ENCODE data around the gene UFC1. TPM values are rescaled to one million over a fixed set of nuclear protein-coding genes. Genes with fewer than 3 reads are reported as not detected.

Gene UFC1
- total RNA-seq, 1 donor from 2014 or later, result 91.8 TPM

DNA sequence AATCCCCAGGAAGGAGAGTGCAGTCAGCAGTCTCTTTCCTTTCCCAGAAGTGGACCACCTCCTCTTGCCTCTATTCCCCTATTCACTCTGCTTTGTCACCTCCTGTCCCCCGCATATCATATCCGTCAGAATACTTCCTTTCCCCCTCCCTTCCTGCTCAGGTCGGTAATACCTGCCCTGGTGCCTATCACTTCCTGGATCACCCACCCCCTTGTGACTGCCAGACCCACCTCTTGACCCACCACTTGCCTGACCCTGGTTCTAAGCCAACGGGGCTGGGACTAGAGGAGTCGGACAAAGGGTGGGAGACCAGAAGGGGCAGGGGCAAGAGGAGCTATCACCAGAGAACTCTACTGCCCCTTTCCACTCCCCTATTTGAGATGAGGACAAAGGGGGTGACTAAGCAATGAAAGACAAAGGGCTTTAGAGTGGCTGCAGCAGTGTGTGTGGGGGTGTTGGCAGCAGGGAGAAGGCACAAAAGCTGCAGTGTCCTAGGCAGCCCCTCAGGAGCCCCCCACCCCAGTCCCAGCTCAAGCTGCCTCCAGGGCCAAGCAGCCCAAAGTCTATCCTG is 46.7 kb downstream of the UFC1 start:
- Mint-ChIP-seq H3K4me1 (ENCODE audit: low read depth) (peaks cover 35% of the 10 kb centered on the region), H3K27ac (peak overlapping the region; percentile 95), H3K4me3 (ENCODE audit: low read depth) (no peak overlapping the region), H3K36me3 (ENCODE audit: low read depth) (peaks cover 26% of the 10 kb centered on the region), H3K9me3 (no peaks in the 10 kb centered on the region), H3K27me3 (ENCODE audit: low read depth) (no peaks in the 10 kb centered on the region)
- DNase-seq (ENCODE audit: low spot score), result no peak
- intact Hi-C loops (cut with micrococcal nuclease), result loop anchor here (5.0 kb wide), 2 partner anchors 33 to 107 kb away; partner anchors contain the start of genes MPZ and PPOX

DNA sequence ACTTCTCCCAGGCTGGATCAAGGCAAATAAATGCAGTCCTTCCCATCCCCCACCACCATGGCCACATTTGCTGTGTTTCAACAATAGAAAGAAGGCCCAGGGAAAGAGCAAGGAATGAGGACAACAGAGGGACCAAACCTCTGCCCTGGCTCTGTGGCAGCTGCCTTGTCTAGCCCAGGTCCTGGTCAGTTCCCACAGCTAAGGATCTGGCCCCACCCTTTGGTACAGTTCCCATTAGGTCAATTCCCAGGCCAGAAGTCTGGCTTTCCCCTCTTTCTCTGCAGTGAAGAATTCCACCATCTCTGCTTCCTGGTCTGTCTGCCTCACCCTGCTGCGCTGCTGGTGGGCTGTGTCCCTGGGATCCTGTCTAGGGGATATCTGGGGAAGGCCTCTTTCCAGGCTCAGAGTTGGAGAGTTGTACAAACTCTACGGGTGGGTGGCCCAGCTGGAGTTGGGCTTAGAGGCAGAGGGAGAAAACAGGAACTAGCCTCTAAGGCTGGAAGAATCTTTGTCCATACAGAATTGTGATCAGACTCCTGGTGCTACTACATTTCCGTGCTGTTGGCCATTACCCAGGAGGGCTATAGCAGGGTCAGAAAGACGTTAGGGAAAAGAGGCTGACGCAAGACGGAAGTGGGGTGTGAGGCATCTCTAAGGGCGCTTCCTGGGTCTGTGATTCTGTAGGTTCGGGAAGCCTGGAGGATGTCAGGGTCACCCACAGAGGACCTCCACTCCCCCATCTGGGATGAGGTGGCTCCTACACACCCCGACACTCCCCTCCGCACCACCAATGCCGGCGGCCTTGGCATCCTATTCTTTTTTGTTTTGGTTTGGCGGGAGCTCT is 47.4 kb downstream of the UFC1 start:
- peaks cover 37% of the 10 kb centered on the region for H3K4me1 Mint-ChIP-seq (ENCODE audit: low read depth)
- peaks cover 30% of the 10 kb centered on the region for H3K36me3 Mint-ChIP-seq (ENCODE audit: low read depth)
- H3K27me3 Mint-ChIP-seq (ENCODE audit: low read depth), result no peaks in the 10 kb centered on the region
- no peaks in the 10 kb centered on the region for H3K9me3 Mint-ChIP-seq
- intact Hi-C loops (cut with micrococcal nuclease), result loop anchor here (5.0 kb wide), 2 partner anchors 34 to 106 kb away; partner anchors contain the start of genes MPZ and PPOX
- peak overlapping the region; percentile 95 for H3K27ac Mint-ChIP-seq
- DNase-seq (ENCODE audit: low spot score), result no peak
- H3K4me3 Mint-ChIP-seq (ENCODE audit: low read depth), result peak overlapping the region; percentile 94

DNA sequence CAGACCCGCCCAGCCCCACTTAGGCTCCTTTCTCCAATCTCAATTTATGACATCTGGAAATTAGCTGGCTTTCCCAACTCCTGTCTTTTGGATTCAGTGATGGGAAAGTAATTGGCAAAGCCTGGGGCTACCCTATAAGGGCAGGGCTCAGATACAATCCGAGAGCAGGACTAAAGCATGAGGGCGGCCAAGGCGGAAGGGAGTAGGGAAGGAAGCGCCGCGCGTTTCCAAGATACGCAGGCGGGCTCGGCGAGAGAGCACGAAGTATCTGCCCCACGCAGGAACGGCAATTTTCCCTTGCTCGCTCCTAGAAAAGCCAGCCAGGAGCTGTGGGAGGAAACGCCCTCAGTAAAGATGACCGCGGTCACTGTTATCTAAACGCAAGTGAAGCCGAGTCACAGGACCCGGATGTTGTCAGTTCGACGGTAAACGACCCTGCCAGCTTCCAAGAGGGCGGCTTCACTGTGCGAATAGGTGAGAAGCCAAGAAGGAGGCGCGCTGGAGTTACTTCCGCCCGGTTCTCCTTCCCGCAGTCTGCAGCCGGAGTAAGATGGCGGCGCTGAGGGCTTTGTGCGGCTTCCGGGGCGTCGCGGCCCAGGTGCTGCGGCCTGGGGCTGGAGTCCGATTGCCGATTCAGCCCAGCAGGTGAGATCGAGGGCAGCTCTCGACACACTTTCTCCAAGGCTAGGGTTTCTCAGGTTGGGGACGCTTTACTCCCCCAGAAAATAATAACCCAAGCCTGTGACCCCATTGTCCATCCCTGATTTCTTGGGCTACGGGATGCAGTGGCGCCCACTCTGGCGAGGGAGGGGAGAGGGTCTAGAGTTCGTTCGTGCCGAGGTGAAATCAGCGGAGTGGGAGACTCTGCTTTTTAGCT is 48.3 kb downstream of the UFC1 start, which contains the start of gene NDUFS2:
TSS of gene NDUFS2 (plus strand) at position 532 of the 877 bp plus-strand sequence. CDS start at position 551, 19 bp downstream.
- Mint-ChIP-seq H3K4me1 (ENCODE audit: low read depth) (peaks cover 41% of the 10 kb centered on the region), H3K27ac (peak within 1 kb of the TSS; percentile 95)
- peak; percentile 93 for DNase-seq (ENCODE audit: low spot score)

DNA sequence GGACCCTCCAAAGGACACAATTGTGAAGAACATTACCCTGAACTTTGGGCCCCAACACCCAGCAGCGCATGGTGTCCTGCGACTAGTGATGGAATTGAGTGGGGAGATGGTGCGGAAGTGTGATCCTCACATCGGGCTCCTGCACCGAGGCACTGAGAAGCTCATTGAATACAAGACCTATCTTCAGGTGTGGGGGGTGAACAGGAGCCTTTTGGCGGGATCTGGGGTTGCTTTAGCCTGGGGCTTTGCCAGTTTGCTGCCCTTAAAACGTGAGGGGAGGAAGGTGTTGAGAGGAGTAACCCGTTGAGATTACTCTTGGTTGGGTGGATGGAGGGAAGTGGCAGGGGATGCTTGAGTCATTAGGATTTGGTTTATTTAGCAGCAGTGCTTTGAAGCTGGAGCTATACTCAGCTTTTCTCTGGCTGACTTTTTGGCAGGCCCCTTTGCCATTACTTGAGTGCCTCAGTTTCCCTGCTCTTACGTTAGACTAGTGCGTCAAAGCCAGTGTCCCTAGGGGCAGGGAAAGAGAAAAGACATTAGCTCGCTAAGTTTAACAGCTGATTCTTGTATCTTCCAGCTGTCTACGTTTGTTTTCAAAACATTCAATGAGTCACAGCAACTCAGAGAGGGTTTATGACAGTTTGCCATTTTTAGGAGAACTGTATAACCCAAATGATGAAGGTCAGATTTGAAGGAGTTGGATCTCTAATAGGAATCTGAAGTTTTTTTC is 52.8 kb downstream of the UFC1 start:
- Mint-ChIP-seq H3K4me1 (ENCODE audit: low read depth) (peaks cover 37% of the 10 kb centered on the region), H3K36me3 (ENCODE audit: low read depth) (peaks cover 67% of the 10 kb centered on the region), H3K27ac (no peak overlapping the region), H3K4me3 (ENCODE audit: low read depth) (no peak overlapping the region), H3K27me3 (ENCODE audit: low read depth) (no peaks in the 10 kb centered on the region), H3K9me3 (no peaks in the 10 kb centered on the region)
- DNase-seq (ENCODE audit: low spot score), result no peak
- intact Hi-C loops (cut with micrococcal nuclease), result no loop called here

More for the DNA sequence above, 48.3 kb downstream of the UFC1 start, which contains the start of gene NDUFS2:
- intact Hi-C loops (cut with micrococcal nuclease), result loop anchor here (1.0 to 5.0 kb wide), 4 partner anchors 17 to 105 kb away; partner anchors contain the start of genes MPZ and PPOX
- Mint-ChIP-seq H3K27me3 (ENCODE audit: low read depth) (no peaks in the 10 kb centered on the region), H3K4me3 (ENCODE audit: low read depth) (peak within 1 kb of the TSS; percentile 94), H3K9me3 (no peaks in the 10 kb centered on the region), H3K36me3 (ENCODE audit: low read depth) (peaks cover 36% of the 10 kb centered on the region)

DNA sequence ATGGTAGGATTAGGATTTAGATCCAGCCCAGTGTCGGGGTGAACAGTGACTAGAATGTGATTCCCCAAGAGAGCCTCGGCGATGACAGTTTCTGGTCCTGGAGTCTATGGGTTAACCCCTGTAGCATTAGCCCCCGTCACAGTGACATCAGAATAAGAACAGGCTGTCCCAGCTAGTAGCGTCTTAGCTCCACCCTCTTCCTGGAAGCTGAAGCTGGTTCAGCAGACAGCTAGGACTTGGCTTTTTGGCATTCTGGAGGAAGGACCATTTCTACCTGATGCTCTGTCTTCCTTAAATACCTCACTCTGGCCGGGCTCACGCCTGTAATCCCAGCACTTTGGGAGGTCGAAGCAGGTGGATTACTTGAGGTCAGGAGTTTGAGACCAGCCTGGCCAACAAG is 53.4 kb downstream of the UFC1 start:
- Mint-ChIP-seq H3K4me3 (ENCODE audit: low read depth) (no peak overlapping the region), H3K4me1 (ENCODE audit: low read depth) (peaks cover 33% of the 10 kb centered on the region), H3K36me3 (ENCODE audit: low read depth) (peaks cover 72% of the 10 kb centered on the region), H3K27ac (no peak overlapping the region), H3K9me3 (no peaks in the 10 kb centered on the region), H3K27me3 (ENCODE audit: low read depth) (no peaks in the 10 kb centered on the region)
- intact Hi-C loops (cut with micrococcal nuclease), result no loop called here
- DNase-seq (ENCODE audit: low spot score), result no peak

Other genes with a start within 250 kb of the UFC1 start
- gene ITLN2, start 199.2 kb upstream of the UFC1 start, total RNA-seq, result not detected in 2 replicates
- gene F11R, start 132.8 kb upstream of the UFC1 start, total RNA-seq, result 15.4 and 15.5 TPM in 2 replicates
- gene TSTD1, start 115.0 kb upstream of the UFC1 start, total RNA-seq, result 49.0 and 49.1 TPM in 2 replicates
- gene USF1, start 108.0 kb upstream of the UFC1 start, total RNA-seq, result 49.1 and 53.2 TPM in 2 replicates
- 161 and 170 TPM in 2 replicates for gene ARHGAP30, start 84.1 kb upstream of the UFC1 start, total RNA-seq
- 0.05 TPM in 1 of 2 replicates, not detected in the other for gene NECTIN4, start 64.4 kb upstream of the UFC1 start, total RNA-seq
- not detected in 2 replicates for gene KLHDC9, start 55.6 kb upstream of the UFC1 start, total RNA-seq
- 138 and 139 TPM in 2 replicates for gene PFDN2, start 35.9 kb upstream of the UFC1 start, total RNA-seq
- 47.5 and 48.5 TPM in 2 replicates for gene NIT1, start 35.9 kb upstream of the UFC1 start, total RNA-seq
- 37.5 and 40.3 TPM in 2 replicates for gene DEDD, start 21.3 kb upstream of the UFC1 start, total RNA-seq
- 31.9 and 33.0 TPM in 2 replicates for gene USP21, start 5.5 kb downstream of the UFC1 start, total RNA-seq
- gene PPOX, start 12.4 kb downstream of the UFC1 start, total RNA-seq, result 35.6 and 36.5 TPM in 2 replicates
- gene B4GALT3, start 23.5 kb downstream of the UFC1 start, total RNA-seq, result 57.5 and 57.6 TPM in 2 replicates
- 0.05 and 0.09 TPM in 2 replicates for gene ADAMTS4, start 45.1 kb downstream of the UFC1 start, total RNA-seq
- 79.0 and 91.5 TPM in 2 replicates for gene NDUFS2, start 48.4 kb downstream of the UFC1 start, total RNA-seq
- gene FCER1G, start 61.3 kb downstream of the UFC1 start, total RNA-seq, result 0.60 and 0.71 TPM in 2 replicates
- not detected in 2 replicates for gene APOA2, start 69.7 kb downstream of the UFC1 start, total RNA-seq
- gene TOMM40L, start 72.1 kb downstream of the UFC1 start, total RNA-seq, result 22.7 and 24.9 TPM in 2 replicates
- gene NR1I3, start 84.2 kb downstream of the UFC1 start, total RNA-seq, result not detected in 2 replicates
- gene PCP4L1, start 104.8 kb downstream of the UFC1 start, total RNA-seq, result not detected in 2 replicates
- gene MPZ, start 156.0 kb downstream of the UFC1 start, total RNA-seq, result 4.0 TPM in 2 replicates
- 186 and 190 TPM in 2 replicates for gene SDHC, start 160.4 kb downstream of the UFC1 start, total RNA-seq
- not detected in 2 replicates for gene CFAP126, start 213.9 kb downstream of the UFC1 start, total RNA-seq

Data from activated T-helper 2 cell treated with anti-CD3 and anti-CD28 coated beads, Interferon-gamma antibody, Interleukin-2, Interleukin-4, amounts not matched to agents 10 μg/mL and 5 μg/mL and 100 μg/mL, durations not matched to agents 14 hours and 24 hours and 36 hours (primary cell).